GDM1 (cell line): Measurements from ENCODE around the gene ABHD2.
A peak's percentile ranks its signal among the peaks of the same experiment; 100 is the strongest.

Source experiments
- DNase-seq: peaks from one replicate; lab custom pipeline; 2025; lab: John Stamatoyannopoulos, UW

The ABHD2 gene

DNA sequence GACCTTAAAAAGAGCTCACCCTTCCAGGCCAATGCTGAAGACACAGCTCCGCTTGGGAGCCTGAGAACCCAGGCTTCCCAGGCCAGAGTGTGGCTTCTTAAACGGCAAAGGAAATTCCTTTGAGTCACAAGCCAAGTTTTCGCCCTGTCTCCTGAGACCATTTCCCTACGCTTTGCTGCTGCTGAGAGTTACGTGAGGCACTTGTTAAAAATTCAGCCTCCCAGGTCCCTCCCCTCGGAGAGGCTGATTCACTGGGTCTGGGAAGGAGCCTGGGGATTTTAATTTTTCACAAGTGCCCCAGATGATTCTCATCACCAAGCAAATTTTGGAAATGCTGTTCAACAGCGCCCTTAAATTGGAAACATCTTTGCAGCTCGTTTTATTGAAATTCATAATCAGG, 107.6 kb downstream of the ABHD2 start:
- no peak for DNase-seq

DNA sequence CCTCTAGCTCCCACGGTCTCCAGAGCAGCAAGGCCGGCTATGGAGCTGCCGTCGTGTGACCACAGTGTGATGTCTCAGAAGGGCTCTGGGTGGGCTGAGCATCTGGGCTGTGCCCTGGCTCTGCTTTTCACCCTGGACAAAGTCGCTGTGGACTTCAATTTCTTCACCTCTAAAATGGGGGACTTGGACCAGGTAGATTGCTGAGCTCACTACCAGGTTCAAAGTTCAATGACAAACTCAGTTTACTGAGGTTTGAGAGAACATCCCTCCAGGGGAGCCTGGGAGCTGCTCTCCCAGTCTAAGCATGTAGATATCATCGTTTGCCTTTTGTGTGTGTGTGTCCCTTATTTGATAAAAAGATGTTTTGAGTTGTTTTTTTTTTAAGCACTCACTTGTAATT, 108.0 kb downstream of the ABHD2 start:
- no peak for DNase-seq

DNA sequence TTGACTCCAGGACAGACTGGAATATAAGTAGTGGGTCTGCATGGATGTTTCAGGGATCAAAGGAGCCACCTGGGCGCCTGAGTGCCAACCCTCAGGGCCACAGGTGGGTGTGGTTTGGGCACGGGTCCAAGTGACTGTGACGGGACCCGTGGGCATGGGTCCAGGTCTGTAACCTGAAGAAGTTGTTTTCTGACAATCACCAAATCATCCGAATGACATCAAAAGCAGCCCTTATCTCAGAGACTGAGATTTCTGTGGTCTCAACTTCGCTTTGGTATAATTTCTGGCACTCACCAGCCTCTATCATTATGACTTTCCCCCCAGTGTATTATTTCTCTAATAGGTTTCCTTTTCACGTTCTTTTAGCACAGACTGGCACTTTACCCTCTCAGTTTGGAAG, 108.7 kb downstream of the ABHD2 start:
- DNase-seq: no peak

DNA sequence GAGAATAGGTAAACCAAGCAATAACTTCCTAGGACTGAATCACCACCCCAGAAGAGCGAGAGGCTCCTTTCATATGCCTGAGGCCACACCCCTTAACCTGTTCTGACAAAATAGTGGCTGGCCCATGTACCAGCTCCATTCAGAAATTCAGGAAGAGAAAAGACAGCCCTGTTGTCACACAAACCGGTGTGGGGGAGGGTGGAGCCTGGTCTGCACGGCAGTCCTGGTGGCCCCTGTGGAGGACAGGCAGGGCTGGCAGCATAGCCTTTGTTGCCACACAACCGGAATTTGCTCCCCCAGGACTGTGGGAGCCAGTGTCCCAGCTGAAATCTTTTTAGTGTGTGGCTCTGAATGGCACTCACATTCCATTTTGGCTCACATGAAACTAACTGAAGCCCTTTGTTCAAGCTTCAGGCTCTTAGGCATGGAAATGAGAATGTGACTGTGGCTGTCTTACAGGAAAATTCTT, 109.3 kb downstream of the ABHD2 start:
- no peak for DNase-seq

DNA sequence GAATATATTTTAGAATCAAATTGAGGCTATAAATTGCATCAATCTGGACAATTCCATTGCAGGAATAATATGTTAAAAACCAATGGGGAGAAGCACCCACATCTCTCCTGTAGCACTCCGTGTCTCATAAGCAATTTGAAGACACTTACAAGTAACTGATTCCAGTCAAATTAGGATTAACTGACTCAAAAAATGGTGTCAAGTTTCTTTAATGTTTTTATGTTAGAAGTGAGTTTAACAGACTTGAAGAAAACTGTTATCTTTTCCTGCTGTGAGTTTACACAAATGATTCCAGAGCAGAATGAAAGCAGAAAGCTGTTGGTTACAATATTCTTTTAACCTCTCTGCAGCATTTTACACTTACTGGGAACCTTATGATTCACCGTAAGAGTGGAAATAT, 109.9 kb downstream of the ABHD2 start:
- DNase-seq: no peak

DNA sequence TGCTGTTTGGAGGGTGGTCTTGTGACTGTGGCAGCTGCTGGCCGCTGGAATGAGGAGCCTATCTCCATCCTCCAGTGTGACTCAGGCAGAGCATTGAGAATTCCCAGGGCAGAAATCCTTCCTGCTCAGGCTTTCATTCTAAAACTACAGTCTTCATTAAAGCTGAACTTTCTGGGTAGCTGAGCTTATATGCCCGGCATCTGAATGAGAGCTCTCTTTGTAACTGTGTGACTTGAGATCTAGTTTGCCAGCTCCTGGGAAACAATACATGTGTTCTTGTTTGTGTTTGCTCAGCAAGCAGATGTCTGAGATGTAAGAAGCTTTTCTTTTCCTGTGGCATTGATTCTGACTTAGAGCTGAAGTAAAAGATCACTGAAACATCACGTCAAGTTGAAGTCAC, 110.7 kb downstream of the ABHD2 start:
- DNase-seq: no peak

DNA sequence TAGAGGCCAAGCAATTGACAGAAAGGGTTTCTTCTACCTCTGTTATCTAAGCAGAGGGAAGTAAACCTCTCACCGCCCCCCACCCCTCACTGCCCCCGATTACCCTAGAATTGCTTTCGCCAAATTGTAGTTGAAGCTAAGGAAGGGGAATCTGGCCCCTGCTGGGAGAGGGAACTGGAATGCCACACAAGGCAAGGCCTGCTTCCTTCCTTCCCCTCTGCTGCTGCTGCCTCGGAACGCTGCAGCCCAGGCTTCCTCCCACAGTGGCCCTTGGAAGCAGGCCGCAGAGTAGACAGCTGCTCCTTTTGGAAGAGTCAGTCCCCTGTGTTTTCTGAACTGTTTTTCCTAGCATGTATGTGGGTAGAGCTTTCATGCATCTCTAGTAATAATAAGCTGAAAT, 111.5 kb downstream of the ABHD2 start:
- peak; percentile 5 for DNase-seq

DNA sequence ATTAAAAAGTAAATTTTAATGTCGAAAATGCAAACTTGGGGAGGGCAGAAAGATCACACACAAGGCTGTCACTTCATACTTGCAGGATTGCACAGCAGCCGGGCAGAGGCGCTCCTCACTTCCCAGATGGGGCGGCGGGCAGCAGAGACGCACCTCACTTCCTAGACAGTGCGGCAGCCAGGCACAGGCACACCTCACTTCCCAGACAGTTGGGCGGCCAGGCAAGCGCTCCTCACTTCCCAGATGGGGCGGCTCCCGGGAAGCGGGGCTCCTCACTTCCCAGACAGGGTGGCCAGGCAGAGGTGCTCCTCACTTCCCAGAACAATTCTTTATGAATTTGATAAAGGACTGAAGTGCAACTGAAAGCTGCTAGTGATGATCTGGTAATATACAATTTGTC, 111.9 kb downstream of the ABHD2 start:
- DNase-seq: no peak

DNA sequence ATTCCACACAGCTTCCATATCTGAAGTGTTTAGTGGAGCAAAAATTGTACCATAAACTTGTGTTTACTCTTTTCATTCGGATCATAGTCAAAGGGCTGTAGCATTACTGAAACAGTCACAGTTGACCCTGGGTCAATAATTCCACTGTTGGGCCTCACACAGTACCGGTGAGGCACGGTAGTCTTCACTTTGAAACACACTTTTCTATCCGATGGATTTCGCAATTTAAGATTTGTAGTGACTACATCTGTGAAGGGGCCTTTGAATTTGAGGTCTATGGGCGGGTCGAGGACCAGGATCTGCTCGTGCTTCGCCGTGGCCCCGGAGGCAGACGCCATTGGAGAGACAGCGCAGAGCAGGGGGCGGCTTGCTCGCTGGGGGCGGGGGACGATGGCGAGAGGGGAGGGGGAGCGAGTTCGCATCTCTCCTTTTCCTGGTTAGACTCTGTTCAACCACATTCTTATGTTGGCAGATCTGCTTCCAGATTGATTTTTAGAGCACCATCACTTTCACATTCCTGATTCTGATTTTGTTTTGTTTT, 113.3 kb downstream of the ABHD2 start:
- DNase-seq: no peak

DNA sequence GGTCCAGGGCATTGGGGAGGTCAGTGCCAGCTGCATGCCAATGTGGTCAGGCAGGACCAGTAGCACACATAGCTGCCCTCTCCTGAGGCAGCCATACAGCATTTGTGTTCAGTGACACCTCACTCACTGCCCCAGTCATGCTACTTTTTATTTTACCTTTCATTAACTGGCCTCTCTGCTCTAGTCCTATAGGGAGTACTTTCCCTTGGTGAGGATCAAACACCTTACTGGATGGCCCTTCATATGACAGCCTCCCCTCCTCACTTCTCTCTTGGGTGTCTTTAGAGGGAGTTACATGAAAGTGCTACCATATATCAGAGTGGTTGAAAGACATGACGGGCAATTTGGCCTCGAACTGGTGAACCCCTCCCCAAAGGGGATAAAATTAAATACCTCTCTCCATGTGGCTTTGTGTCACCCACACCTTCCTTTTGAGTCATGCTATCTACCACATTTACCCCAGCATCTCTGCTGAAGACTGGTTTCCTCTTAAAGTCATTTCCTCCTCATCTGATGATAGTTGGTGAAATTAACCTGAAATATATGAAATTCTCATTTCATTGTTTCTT, 115.5 kb downstream of the ABHD2 start:
- peak; percentile 15 for DNase-seq

DNA sequence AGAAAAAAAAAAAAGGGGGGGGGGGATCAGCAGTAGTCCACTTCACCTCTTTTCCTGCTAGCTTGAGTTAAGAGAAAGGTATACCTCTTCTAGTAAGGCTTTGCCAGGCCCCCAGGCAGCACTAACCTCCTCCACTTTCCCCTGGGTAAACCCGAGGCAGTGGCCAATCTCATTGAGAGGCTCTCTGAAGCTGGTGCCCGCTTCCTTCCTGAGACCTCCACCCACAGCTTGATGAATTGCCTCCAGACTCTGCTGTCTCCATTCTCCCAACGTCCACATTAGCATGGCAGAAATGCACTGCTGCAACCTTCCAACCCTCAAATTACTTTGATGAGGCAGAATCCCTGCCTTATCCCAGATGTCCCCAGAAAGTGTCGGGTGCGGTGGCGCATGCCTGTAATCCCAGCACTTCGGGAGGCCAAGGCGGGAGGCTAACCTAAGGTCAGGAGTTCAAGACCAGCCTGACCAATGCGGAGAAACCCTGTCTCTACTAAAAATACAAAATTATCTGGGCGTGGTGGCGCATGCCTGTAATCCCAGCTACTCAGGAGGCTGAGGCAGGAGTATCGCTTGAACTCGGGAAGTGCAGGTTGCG, 117.8 kb downstream of the ABHD2 start:
- peak; percentile 14 for DNase-seq

DNA sequence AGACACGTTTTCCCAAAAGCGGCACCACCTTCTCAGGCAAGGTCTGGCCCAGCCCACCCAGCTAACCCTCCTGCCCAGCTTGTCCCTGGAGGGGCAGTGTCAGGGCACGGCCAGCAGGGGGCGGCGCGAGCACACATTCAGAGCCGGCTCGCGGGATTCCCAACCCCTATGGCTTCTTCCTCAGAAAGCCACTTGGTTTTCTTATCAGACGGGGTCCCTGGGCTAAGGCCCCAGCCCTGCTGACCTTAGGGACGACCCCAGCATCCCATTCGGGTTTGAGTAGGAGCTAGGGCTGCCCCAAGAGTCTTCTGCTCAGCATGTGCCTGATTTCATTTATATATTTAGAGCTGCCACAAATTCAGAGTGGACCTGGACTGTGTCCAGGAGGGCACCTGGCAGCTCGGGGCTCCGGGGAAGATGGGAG, 118.7 kb downstream of the ABHD2 start:
- peak; percentile 68 for DNase-seq

DNA sequence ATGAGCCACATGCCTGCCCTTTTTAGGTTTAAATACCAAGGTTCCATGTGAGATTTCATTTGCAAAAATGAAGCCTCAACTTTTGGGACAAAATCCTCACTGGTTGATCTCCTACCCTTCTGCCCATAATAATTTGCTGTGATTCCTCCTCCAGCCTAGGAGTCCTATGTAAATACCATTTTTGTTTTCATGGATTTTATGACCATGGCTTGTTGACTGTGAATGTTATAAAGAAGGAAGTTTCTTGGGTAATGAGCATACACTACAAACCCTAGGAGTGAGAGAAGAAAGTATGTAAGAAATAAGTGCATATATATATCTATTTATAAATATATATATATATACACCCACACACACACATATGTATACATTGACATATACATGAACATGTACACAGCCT, 120.0 kb downstream of the ABHD2 start:
- no peak for DNase-seq

DNA sequence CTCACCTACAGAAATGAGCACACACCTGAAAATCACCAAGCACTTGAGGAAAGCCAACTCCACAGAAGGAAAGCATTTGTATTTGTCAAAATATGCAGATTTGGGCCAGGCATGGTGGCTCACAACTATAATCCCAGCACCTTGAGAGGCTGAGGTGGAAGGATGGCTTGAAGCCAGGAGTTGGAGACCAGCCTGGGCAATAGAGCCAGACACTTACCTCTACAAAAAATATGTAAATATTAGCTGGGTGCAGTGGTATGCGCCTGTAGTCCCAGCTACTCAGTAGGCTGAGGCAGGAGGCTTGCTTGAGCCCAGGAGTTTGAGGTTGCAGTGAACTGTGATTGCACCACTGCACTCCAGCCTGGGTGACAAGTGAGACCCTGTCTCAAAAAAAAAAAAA, 120.8 kb downstream of the ABHD2 start:
- DNase-seq: no peak

DNA sequence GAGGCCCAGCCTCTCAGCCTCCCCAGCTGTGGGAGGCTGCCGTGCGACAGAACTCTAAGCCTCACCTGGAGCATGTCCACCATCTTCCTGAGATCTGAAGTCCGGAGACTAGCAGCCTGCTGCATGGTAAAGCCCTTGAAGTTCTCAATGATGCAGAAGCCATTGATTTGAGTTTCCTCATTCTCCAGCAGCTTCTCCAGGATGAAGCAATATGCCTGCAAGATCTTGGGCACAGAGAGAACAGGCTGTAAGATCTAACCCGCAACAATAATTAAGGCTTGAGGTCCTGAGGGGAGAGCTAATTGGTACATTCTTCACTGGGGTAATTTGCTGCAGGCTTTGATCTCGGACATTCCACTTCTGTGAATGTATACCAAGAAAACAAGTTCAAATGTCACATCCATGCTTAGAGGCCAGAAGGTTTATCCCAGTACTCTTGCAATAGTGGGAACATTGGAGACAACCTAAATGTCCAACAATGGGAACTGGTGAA, 123.5 kb downstream of the ABHD2 start:
- DNase-seq: no peak

DNA sequence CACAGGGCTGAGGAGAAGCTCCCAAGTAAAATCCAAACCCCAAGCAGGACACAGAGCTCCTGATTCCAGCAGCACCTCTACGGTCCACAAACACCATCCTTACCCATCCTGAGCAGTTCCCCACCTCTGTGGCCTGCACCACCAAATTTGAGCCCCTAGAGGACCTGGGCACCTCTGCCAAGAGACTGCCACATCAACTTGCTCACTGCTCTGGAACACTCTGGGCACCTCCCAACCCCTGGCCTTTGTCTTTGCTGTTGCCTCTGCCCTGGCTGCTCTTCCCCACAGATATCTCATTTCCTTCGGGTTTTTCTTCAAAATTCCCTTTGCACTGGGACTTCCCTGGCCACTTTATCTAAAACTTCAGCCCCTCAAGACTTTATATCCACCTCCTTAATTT, 127.4 kb downstream of the ABHD2 start:
- no peak for DNase-seq

DNA sequence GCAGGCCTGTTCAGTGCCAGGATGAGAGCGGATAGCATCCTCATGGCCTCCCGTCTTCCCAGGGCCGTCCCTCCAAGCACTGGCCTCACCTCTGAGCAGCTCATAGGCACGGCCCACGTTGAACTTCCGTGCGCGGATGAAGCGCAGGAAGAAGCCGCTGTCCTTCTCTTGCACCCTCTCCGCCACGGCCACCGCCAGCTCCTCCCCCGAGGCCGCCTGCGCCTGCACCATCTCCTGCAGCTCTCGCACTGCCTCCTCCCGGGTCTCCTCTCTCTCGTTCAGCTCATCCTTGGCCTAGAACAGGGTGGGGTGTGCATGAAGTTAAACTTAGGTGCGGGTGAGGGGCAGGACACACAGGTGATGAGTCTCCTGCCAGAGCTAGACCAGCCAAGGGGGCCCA, 128.8 kb downstream of the ABHD2 start:
- DNase-seq: no peak

DNA sequence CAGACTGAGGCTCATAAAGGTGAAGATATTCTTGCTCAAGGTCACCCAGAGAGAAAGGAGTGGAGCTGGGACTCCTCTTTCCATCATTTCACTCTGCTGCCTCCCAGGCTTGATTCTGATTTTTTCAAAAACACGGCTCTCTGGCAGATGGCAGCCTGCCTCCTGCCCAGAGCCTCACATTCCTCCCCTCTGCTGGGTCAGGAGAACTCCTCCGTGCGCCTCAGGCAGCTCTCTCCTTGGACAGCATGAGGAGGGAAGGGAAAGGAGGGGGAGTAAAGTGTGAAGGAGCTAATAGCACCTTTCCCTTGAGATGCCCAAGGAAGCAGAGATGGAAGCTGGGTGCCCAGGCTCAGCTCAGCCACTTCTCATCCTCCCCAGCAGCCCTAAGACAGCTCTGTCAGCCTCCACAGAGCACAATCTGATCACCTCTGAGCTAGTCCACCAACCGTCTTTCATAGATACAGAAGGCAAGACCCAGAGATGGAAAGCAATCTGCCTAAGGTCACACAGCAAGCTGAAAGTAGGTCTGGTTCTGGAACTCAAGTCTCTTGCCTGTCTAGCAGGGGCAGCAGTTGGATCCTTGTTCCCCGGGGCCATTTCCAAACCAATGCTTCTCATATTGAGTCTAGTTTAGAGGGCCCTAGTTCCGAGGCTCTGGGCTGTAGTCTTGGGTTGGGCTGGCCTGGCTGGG, 129.6 kb downstream of the ABHD2 start:
- DNase-seq: no peak

DNA sequence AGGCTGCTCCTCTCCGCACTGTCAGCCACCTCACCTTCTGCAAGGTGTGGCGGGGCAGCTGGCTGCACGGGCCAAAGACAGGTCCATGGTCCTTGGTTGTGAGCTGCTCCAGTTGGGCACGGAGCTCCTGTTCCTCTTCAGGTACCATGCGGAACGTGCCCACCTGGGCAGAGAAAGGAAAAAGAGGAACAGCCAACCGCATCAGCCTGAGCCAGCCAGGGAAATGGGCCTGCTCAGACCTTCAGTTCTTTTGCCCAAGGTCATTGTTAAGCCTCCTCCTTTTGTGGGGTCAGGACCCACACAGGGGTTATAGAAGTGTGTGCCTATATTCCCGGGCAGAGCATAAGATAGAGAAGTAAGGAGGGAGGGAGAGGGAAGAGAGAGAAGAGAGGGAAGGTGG, 130.3 kb downstream of the ABHD2 start:
- no peak for DNase-seq

DNA sequence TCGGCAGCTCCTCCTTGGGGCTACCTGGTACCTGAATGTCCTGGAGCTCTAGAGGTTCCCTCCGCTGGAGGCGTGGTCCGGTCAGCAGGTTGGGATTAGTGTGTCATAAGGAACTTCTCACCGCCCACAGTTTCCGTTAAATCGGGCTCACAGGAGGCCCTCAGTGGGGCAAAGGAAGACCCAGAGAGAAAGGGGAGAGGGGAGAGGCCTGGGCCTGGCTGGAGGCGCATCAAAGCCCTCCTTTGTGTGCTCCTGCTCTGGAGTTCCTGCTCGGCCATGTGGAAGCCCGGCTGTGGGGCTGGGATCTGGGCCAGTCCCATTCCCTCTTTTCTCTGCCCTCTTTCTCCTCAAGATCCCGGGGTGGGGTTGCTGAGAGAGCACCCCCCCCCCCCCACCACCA, 133.3 kb downstream of the ABHD2 start, which contains the start of gene RLBP1:
Gene RLBP1 (minus strand): TSS at position 37 of the 400 bp plus-strand sequence. CDS start 2,604 bp downstream, outside the sequence.
- no peak for DNase-seq

DNA sequence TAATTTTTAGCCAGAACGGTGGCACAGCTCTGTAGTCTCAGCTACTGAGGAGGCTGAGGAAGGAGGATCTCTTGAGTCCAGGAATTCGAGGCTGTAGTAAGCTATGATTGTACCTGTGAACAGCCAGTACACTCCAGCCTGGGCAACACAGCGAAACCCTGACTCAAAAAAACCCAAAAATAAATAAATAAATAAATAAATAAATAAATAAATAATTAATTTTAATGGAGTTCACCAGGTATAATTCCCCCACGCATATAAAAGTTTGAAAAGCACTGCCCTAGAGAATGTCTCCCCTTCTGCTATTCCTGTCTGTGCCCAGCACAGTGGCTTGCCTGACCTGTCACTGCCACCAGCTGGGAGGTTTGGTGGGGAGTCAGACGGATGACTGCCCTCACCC, 137.3 kb downstream of the ABHD2 start:
- DNase-seq: no peak

DNA sequence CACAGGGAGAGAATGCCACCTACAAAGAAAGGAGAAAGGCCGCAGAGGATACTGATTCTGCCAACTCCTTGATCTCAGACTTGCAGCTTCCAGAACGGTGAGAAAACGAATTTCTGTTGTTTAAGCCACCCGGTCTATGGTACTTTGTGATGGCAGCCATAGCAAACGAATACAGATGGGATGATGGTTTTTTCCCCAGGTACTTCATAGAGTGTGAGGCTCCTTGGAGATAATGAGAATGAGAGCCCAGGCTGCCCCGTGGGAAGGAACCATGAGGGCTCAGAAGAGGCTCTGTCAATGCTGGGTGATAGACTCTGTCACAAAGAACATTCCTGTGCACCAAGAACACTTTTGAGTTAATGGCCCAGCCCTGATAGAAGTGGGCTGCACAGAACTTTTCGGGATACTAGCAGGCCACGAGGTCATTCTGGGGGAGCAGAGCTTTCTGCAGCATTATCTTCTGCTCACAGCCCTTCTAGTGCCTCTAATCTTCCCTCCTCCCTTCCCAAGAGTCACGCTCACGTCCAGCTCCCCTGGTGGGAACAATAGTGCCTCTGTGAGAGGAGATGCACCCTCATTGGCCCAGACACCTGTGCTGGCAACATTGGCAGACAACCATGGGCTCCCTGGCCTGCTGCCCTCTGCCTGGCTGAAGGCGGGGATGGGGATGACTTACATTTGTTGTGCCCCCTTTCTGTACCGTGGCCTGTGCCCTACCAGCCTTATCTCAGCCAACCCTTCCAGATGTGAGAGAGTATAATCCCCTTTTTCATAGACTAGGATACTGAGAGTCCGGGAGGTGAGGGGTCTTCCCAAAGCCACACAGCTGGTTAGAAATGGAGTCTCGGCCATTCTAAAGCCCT, 138.3 kb downstream of the ABHD2 start:
- DNase-seq: no peak
